Measurements from ENCODE around the gene PPARG.
"Not testable (repeated sequence)": the region's sequence is repeated elsewhere in the genome, so short reads cannot be mapped to it uniquely, and the experiment has no call there.

The PPARG gene

GRCh38 chr3:12386514-12387291 is 97.8 kb downstream of the PPARG start:
- H3K27me3 ChIP-seq (replicated peaks; ENCODE audit: control insufficient read depth, insufficient read depth, low read length); H3K9me3 ChIP-seq (ENCODE audit: control insufficient read depth, low read length); H3K4me3 ChIP-seq (ENCODE audit: low read length); H3K4me1 ChIP-seq (ENCODE audit: control insufficient read depth, insufficient read depth, low read length); DNase-seq (ENCODE audit: low read depth); H3K9ac ChIP-seq (ENCODE audit: low read length): not testable (repeated sequence)
- peaks cover 92% of the 10 kb centered on the region for H3K36me3 ChIP-seq (ENCODE audit: control insufficient read depth, insufficient read depth, low read length, severe bottlenecking)

- H3K27me3 ChIP-seq (replicated peaks; ENCODE audit: control insufficient read depth, insufficient read depth, low read length), result no peaks in the 10 kb centered on the region
- no peaks in the 10 kb centered on the region for H3K9me3 ChIP-seq (ENCODE audit: control insufficient read depth, low read length)
- no peak overlapping the region for H3K4me3 ChIP-seq (ENCODE audit: low read length)
- no peak overlapping the region for H3K9ac ChIP-seq (ENCODE audit: low read length)
- peaks cover 91% of the 10 kb centered on the region for H3K36me3 ChIP-seq (ENCODE audit: control insufficient read depth, insufficient read depth, low read length, severe bottlenecking)
- peaks cover 19% of the 10 kb centered on the region for H3K4me1 ChIP-seq (ENCODE audit: control insufficient read depth, insufficient read depth, low read length)
- no peak for DNase-seq (ENCODE audit: low read depth)
These were observed 99.3 kb downstream of the PPARG start for GRCh38 chr3:12388185-12388584.

- Histone ChIP-seq H3K27me3 (replicated peaks; ENCODE audit: control insufficient read depth, insufficient read depth, low read length) (no peaks in the 10 kb centered on the region), H3K9me3 (ENCODE audit: control insufficient read depth, low read length) (no peaks in the 10 kb centered on the region), H3K36me3 (ENCODE audit: control insufficient read depth, insufficient read depth, low read length, severe bottlenecking) (peaks cover 62% of the 10 kb centered on the region), H3K9ac (ENCODE audit: low read length) (no peak overlapping the region), H3K4me1 (ENCODE audit: control insufficient read depth, insufficient read depth, low read length) (peaks cover 44% of the 10 kb centered on the region), H3K4me3 (ENCODE audit: low read length) (no peak overlapping the region)
- DNase-seq (ENCODE audit: low read depth), result peak; percentile 86
These were observed 103.4 kb downstream of the PPARG start for GRCh38 chr3:12392101-12392878.

- DNase-seq (ENCODE audit: low read depth), result peak; percentile 98
These were observed 105.0 kb downstream of the PPARG start for GRCh38 chr3:12393894-12394293.

GRCh38 chr3:12394569-12395271 is 105.8 kb downstream of the PPARG start:
- Histone ChIP-seq H3K36me3 (ENCODE audit: control insufficient read depth, insufficient read depth, low read length, severe bottlenecking) (peaks cover 61% of the 10 kb centered on the region), H3K4me1 (ENCODE audit: control insufficient read depth, insufficient read depth, low read length) (peaks cover 49% of the 10 kb centered on the region), H3K9ac (ENCODE audit: low read length) (no peak overlapping the region), H3K4me3 (ENCODE audit: low read length) (peak overlapping the region; percentile 14), H3K27me3 (replicated peaks; ENCODE audit: control insufficient read depth, insufficient read depth, low read length) (no peaks in the 10 kb centered on the region), H3K9me3 (ENCODE audit: control insufficient read depth, low read length) (no peaks in the 10 kb centered on the region)
- DNase-seq (ENCODE audit: low read depth), result peak; percentile 60

More at GRCh38 chr3:12393894-12394293, 105.0 kb downstream of the PPARG start:
- Histone ChIP-seq H3K9me3 (ENCODE audit: control insufficient read depth, low read length) (no peaks in the 10 kb centered on the region), H3K27me3 (replicated peaks; ENCODE audit: control insufficient read depth, insufficient read depth, low read length) (no peaks in the 10 kb centered on the region), H3K36me3 (ENCODE audit: control insufficient read depth, insufficient read depth, low read length, severe bottlenecking) (peaks cover 65% of the 10 kb centered on the region), H3K9ac (ENCODE audit: low read length) (no peak overlapping the region), H3K4me3 (ENCODE audit: low read length) (no peak overlapping the region), H3K4me1 (ENCODE audit: control insufficient read depth, insufficient read depth, low read length) (peaks cover 49% of the 10 kb centered on the region)

- Histone ChIP-seq H3K9me3 (ENCODE audit: control insufficient read depth, low read length) (no peaks in the 10 kb centered on the region), H3K4me3 (ENCODE audit: low read length) (peak overlapping the region; percentile 14), H3K4me1 (ENCODE audit: control insufficient read depth, insufficient read depth, low read length) (peaks cover 53% of the 10 kb centered on the region), H3K27me3 (replicated peaks; ENCODE audit: control insufficient read depth, insufficient read depth, low read length) (no peaks in the 10 kb centered on the region), H3K36me3 (ENCODE audit: control insufficient read depth, insufficient read depth, low read length, severe bottlenecking) (peaks cover 61% of the 10 kb centered on the region), H3K9ac (ENCODE audit: low read length) (no peak overlapping the region)
- peak; percentile 60 for DNase-seq (ENCODE audit: low read depth)
These were observed 106.6 kb downstream of the PPARG start for GRCh38 chr3:12395349-12396012.

DNA sequence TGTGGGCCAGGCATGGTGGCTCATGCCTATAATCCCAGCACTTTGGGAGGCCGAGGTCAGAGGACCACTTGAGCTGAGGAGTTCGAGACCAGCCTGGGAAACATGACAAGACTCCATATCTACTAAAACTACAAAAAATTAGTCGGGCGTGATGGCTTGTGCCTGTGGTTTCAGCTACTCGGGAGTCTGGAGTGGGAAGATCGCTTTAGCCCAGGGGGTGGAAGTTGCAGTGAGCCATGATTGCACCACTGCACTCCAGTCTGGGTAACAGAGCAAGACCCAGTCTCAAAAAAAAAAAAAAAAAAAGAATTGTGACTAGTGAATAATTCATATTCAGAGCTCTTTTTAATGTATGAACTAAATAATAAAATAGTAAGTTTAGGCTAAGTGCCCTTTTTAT is 107.6 kb downstream of the PPARG start:
- H3K4me3 ChIP-seq (ENCODE audit: low read length), result no peak overlapping the region
- peaks cover 60% of the 10 kb centered on the region for H3K4me1 ChIP-seq (ENCODE audit: control insufficient read depth, insufficient read depth, low read length)
- no peaks in the 10 kb centered on the region for H3K27me3 ChIP-seq (replicated peaks; ENCODE audit: control insufficient read depth, insufficient read depth, low read length)
- peaks cover 57% of the 10 kb centered on the region for H3K36me3 ChIP-seq (ENCODE audit: control insufficient read depth, insufficient read depth, low read length, severe bottlenecking)
- H3K9ac ChIP-seq (ENCODE audit: low read length), result no peak overlapping the region
- DNase-seq (ENCODE audit: low read depth), result no peak
- H3K9me3 ChIP-seq (ENCODE audit: control insufficient read depth, low read length), result no peaks in the 10 kb centered on the region

- DNase-seq (ENCODE audit: low read depth), result no peak
- H3K9ac ChIP-seq (ENCODE audit: low read length), result no peak overlapping the region
- no peaks in the 10 kb centered on the region for H3K9me3 ChIP-seq (ENCODE audit: control insufficient read depth, low read length)
- peaks cover 38% of the 10 kb centered on the region for H3K4me1 ChIP-seq (ENCODE audit: control insufficient read depth, insufficient read depth, low read length)
- no peak overlapping the region for H3K4me3 ChIP-seq (ENCODE audit: low read length)
- no peaks in the 10 kb centered on the region for H3K27me3 ChIP-seq (replicated peaks; ENCODE audit: control insufficient read depth, insufficient read depth, low read length)
- H3K36me3 ChIP-seq (ENCODE audit: control insufficient read depth, insufficient read depth, low read length, severe bottlenecking), result peaks cover 57% of the 10 kb centered on the region
These were observed 110.4 kb downstream of the PPARG start for GRCh38 chr3:12399226-12399625.

DNA sequence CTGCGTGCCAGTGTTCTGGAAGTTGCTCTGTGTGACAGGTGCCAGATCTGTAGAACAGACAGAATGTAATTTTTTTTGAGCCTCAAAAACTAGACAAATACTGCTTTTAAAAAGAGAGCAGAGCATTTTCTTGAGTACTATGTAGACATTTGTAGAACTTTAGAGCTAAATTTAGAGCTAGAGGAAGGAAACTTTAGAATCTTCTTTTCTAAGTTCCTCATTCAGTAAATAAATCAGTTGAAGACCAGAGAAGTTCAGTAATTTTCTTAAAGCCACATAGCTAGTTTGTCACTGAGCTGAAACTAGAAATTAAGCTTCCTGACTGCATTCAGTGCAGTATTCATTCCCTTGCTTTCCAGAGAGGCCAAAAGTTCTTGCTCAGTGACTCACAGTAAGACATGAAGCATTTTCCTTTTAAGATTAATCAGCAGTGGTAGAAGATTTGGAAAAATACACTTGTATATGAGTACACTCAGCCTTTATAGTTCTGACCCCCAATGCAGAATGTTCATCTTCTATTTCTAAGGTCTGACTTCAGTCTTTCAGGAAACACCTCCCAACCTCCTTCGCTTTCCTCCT is 111.8 kb downstream of the PPARG start:
- H3K9ac ChIP-seq (ENCODE audit: low read length), result peak overlapping the region; percentile 9
- peak; percentile 73 for DNase-seq (ENCODE audit: low read depth)
- H3K36me3 ChIP-seq (ENCODE audit: control insufficient read depth, insufficient read depth, low read length, severe bottlenecking), result peaks cover 59% of the 10 kb centered on the region
- H3K4me3 ChIP-seq (ENCODE audit: low read length), result no peak overlapping the region
- H3K9me3 ChIP-seq (ENCODE audit: control insufficient read depth, low read length), result no peaks in the 10 kb centered on the region
- H3K4me1 ChIP-seq (ENCODE audit: control insufficient read depth, insufficient read depth, low read length), result peaks cover 32% of the 10 kb centered on the region
- no peaks in the 10 kb centered on the region for H3K27me3 ChIP-seq (replicated peaks; ENCODE audit: control insufficient read depth, insufficient read depth, low read length)

DNA sequence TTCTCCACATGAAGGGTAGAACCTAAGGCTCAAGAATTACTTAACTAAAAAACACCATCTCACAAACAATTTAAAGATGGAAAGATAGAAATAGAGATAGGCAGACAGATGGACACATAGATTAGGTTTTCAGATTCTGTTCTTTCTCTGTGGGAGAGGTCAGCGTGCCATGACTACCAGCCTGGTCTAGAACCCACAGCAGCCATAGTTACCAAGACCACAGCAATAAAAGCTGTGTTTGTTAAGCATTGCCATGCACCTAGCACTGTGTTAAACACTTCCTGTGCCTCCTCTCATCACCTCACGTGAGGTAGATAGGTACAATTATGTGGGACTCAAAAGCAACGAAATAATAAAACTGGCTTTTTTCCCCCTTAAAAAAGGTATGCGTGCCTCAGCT is 112.3 kb downstream of the PPARG start:
- Histone ChIP-seq H3K9ac (ENCODE audit: low read length) (no peak overlapping the region), H3K4me3 (ENCODE audit: low read length) (no peak overlapping the region), H3K27me3 (replicated peaks; ENCODE audit: control insufficient read depth, insufficient read depth, low read length) (no peaks in the 10 kb centered on the region), H3K36me3 (ENCODE audit: control insufficient read depth, insufficient read depth, low read length, severe bottlenecking) (peaks cover 61% of the 10 kb centered on the region), H3K4me1 (ENCODE audit: control insufficient read depth, insufficient read depth, low read length) (peaks cover 34% of the 10 kb centered on the region), H3K9me3 (ENCODE audit: control insufficient read depth, low read length) (no peaks in the 10 kb centered on the region)
- no peak for DNase-seq (ENCODE audit: low read depth)

All from adipocyte (in vitro differentiated cells).